GM18870 (cell line): ENCODE measurements around the gene DPYSL5.
"Not testable (repeated sequence)": the region's sequence is repeated elsewhere in the genome, so short reads cannot be mapped to it uniquely, and the experiment has no call there.

Source experiments
- ATAC-seq: cut with Tn5 transposase; IDR thresholded peaks from one replicate; pipeline ENCODE4 v1.9.1; 2021; ENCODE audit warnings: moderate library complexity; ENCODE audit not compliant: unreplicated experiment

Gene DPYSL5

GRCh38 chr2:26899500-26900164, 51.7 kb downstream of the DPYSL5 start:
- ATAC-seq: no peak

DNA sequence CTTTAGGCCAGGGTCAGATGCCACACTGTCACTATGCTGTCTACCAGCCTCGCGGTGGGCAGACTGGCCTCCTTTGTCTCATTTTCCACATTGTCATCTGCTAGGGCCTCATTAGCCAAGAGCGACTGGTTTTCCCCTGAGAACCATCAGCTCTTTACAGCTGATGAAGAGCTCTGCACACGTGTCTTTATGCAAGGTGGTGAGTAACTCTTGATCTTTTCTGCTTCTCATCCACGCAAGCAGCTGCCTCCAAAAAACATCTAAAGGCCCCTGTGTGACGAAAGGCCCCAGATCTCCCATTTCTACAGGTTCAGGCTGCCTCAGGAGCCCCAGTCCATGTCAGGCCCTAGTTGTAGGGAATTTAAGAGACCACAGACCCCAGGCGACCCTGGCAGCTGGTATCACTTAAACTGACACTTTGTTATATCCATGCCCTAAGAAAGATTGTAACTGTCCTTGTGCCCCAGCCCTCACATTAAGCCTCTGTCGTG, 52.9 kb downstream of the DPYSL5 start:
- ATAC-seq: no peak

GRCh38 chr2:26901326-26902183, 53.6 kb downstream of the DPYSL5 start:
- ATAC-seq: no peak

DNA sequence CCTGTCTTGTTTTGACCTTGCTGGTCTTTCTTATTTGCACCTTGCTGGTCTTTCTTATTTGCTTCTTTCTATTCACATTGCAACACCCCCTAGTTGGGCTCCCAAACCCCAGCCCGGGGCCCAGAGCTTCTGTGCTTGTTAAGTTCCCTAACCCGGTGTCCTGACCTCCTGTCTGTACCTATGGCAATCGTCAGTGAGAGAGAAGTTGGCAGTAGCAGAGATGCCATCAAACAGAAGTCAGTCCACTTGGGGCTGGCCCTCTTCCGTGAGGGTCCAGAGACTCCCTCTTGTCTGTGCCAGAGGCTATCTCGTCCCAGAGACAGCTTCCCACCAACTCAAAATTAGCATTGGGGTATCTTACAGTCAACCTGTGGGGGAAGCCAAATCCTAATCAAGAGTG, 55.7 kb downstream of the DPYSL5 start:
- no peak for ATAC-seq

- no peak for ATAC-seq
Measured at GRCh38 chr2:26904839-26905238, 56.9 kb downstream of the DPYSL5 start.

- no peak for ATAC-seq
Measured at GRCh38 chr2:26905341-26906198, 57.6 kb downstream of the DPYSL5 start.

DNA sequence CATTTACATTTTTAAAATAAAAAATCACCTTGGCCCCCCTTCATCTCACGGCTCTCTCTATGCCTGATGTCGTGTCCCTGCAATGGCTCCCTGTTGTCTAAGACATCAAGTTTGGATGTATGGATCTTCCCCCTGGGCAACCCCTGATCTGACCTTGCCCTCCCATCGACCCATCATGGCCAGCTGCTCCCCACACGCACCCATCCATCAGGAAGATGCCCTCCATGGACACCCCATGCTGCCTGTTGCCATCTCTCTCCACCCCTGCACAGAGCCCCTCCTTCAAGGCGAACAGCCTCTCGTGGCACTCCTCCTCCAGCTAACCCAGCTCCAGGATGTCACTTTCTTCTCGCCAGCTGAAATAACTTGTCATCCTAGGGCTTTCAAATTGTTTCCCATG, 59.5 kb downstream of the DPYSL5 start:
- no peak for ATAC-seq

DNA sequence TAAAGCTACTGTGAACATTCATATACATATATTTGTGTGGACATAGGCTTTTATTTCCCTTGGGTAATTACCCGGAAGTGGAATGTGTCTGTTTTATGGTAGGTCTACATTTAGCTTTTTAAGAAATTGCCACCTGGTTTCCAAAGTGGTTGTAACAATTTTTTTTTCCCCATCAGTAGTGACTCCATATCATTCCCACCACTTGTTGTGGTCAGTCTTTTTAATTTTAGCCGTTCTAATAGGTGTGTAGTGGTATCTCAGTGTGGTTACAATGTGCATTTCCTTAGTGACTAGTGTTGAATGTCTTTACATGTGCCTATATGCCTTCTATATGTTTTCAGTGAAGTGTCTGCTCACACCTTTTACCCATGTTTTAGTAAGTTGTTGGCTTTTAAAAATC, 62.2 kb downstream of the DPYSL5 start:
- ATAC-seq: no peak

- no peak for ATAC-seq
Measured at GRCh38 chr2:26911911-26912861, 64.3 kb downstream of the DPYSL5 start.

DNA sequence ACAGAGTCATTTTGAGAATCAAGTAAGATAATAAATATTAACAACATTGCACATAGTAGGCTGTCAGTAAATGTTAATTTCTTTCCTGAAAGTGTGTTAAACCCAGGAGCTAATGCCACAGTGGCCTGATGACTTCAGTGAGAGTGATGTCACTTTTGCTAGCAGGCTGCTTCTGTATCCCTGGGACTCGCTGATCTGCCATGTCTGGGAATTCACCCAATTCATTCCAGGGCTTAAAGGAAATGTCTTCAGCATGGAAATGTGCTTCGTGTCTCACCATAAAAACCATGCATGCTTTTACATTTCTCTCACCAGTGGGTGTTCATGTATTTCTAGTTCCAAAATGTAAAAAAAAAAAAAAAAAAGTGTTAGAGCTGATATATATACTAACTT, 65.7 kb downstream of the DPYSL5 start:
- ATAC-seq: no peak

- ATAC-seq: no peak
Measured at GRCh38 chr2:26913999-26914658, 66.2 kb downstream of the DPYSL5 start.

DNA sequence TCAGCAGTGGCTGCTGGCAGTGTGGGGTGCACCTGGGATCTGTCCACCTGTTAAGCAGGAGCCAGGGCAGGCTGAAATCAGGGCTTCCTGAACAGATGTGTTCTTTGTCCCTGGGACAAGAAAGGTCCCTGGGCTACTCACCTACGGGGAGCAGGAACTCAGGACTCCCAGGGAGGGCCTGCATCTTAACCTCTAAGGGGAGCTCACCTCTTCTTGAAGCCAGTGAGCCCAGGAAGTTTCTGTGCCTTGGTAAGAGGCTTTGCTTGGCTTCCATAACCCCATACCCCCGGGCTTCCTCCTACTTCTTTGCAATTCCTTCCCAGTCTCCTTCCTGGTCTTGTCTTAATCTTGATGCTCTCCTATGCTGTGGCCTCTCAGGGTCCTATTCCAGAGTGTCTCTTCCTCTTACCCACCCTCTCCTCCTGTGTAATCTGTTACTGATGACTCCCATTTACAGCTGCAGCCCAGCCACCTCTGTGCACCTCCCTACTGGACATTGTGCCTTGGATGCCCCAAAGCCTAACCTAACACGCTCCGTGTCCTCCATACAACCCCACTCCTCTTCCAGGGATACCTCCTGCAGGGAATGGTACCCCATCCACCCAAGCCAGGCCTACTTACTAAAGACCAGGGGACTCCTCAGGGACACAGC, 66.9 kb downstream of the DPYSL5 start:
- no peak for ATAC-seq

- ATAC-seq: no peak
Measured at GRCh38 chr2:26915316-26915715, 67.4 kb downstream of the DPYSL5 start.

GRCh38 chr2:26916128-26916692, 68.3 kb downstream of the DPYSL5 start:
- ATAC-seq: no peak

DNA sequence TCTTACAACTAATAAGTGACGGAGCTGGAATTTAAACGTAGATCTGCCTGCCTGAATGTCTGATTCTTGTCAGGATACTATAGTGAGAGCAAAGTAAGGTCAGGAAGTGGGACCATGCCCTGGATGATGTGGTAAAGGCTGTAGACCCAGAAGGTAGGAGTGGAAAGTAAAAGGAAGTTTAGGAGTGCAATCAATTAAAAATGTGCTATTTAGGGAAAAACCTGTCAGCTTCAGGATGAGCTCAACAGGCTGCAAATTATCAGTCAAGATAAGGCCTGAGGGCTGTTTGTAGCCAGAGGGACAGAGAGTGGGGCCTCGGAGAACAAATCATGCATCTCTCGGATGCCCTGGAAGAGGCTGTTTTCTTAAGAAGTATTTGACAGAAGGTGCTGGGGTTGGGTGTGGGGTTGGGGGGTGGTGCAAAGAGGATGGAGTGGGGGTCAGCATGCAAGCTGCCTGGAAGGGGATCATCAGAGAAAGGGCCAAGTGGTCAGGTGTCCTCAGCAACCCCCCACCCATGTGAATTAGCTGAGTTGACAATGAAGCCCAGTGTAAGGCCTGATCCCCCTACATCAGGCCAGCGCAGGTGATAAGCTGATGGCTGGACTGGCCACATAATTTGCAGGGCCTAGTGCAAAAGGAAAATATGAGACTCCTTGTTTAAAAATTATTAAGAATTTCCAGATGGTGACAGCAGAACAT, 69.4 kb downstream of the DPYSL5 start:
- ATAC-seq: no peak

- ATAC-seq: no peak
Measured at GRCh38 chr2:26921323-26921722, 73.4 kb downstream of the DPYSL5 start.

DNA sequence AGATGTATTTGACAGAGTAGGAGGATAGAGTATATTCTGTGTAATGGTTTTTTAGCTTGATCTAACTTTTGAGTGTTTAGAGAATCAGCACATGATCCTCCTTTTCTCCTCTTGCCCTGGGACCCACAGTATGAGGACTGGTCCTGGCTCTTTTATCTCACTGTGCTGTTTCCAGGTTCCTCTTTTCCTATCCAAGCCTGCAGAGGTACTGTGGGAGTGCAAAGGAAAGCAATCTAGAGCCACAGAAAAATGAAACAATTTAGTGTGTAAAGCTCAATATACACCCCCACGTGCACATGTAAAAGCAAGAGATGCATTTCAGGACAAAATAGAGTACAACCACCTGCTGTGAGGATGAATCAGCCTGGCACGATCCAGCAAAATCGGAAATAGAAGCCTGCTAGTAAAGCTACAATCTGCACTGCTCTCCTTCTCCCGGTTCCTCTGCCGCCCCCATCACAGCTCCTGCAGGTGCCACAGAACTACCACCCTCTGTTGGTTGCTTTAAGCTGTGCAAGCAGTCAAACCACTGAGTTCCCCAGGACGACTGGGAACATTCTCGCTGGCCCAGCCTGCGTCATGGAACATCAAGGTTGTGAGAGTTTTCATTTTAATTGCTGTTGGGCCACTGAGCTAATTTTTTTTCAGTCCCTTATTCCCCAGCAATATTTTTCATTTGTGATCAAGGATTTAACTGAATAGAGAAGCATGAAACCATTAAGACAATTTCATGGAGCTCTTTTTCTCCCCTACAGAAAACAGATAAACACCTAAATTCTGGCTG, 74.7 kb downstream of the DPYSL5 start:
- ATAC-seq: no peak

DNA sequence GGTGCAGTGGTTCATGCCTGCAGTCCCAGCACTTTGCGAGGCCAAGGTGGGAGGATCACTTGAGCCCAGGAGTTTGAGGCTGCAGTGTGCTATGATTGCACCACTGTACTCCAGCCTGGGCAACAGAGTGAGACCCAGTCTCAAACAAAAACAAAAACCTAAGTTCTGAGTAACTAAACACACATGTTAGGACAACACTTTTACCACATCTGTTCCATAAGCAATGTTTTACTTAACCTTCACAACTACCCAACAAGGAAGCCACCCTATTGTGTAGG, 75.2 kb downstream of the DPYSL5 start:
- ATAC-seq: not testable (repeated sequence)
